HepG2 (cell line): ENCODE measurements around the gene SSTR5. TPM values are rescaled to one million over a fixed set of nuclear protein-coding genes. Genes with fewer than 3 reads are reported as not detected.

Experiments
- ATAC-seq: fragments of 200-7000 bp; cut with Tn5 transposase; 3 replicates; pipeline ENCODE4 v1.9.1; 2020; ENCODE audit warnings: mild to moderate bottlenecking, moderate library complexity
- BruUV-seq: library from RNA; stranded (reverse); fragments of 400-500 nt; replicated peaks from 2 replicates; lab custom pipeline; 2021; lab: Mats Ljungman, UMichigan
- CTCF ChIA-PET: fragments of 300-600 bp; formaldehyde crosslinking; extraction: SDS; loops from one replicate; lab custom pipeline; 2021; ENCODE audit warnings: low total read pairs, inconsistent platforms, low intra/inter-chr PET ratio; lab: Yijun Ruan, JAX
- POLR2A ChIA-PET: fragments of 350-600 bp; sonication (Branson Sonifier 250); formaldehyde crosslinking; loops from one replicate; lab custom pipeline; 2020; ENCODE audit warnings: antibody characterized with exemption, inconsistent platforms; lab: Yijun Ruan, JAX
- DNase-seq: peaks from one replicate; pipeline ENCODE4 v3.0.0-alpha.2; 2015; ENCODE audit warnings: low spot score
- FAIRE-seq: peaks from 3 replicates; lab custom pipeline; 2011; peaks lifted over from hg19 to GRCh38; lab: Jason Lieb, UNC
- H2AFZ ChIP-seq: one replicate; pipeline ENCODE4 v1.6.1; 2011; ENCODE audit warnings: low read length, inconsistent platforms
- H3K27ac ChIP-seq: fragments of 300-600 bp; 3 replicates; pipeline ENCODE4 v1.8.0; 2011; ENCODE audit warnings: mixed run types, mild to moderate bottlenecking, mixed read lengths, low read length, inconsistent platforms; ENCODE audit not compliant: insufficient read depth; ENCODE audit errors: extremely low read length
- H3K27me3 ChIP-seq, 2 experiments: fragments of 200-600 bp in 1 of 2; 2 replicates in 1 of 2; 3 replicates in 1 of 2; pipeline versions ENCODE4 v1.6.0 to v1.8.0; 2011; ENCODE audit warnings: low read length in 2 of 2, mild to moderate bottlenecking in 2 of 2, moderate library complexity in 2 of 2, inconsistent platforms in 1 of 2; ENCODE audit not compliant: insufficient read depth in 2 of 2, control insufficient read depth in 1 of 2
- H3K36me3 ChIP-seq, 2 experiments: fragments of 200-600 bp in 1 of 2; replicated peaks in 1 of 2; 2 replicates in 1 of 2; 3 replicates in 1 of 2; pipeline versions ENCODE4 v1.5.1 to v1.8.0; 2011; ENCODE audit warnings: low read length in 2 of 2, inconsistent platforms in 1 of 2; ENCODE audit not compliant: insufficient read depth in 2 of 2, control insufficient read depth in 1 of 2
- H3K4me1 ChIP-seq: 2 replicates; pipeline ENCODE4 v1.5.1; 2012; ENCODE audit warnings: low read length, inconsistent platforms; ENCODE audit not compliant: insufficient read depth
- H3K4me2 ChIP-seq: 2 replicates; pipeline ENCODE4 v1.6.0; 2011; ENCODE audit warnings: low read depth, low read length, inconsistent platforms
- H3K4me3 ChIP-seq, 3 experiments: fragments of 200-600 bp in 1 of 3; sonication (generic), shearing (Covaris generic) in 1 of 3; replicated peaks in 1 of 3; 2 replicates each; pipeline ENCODE4 v1.5.1; 2011 to 2016; ENCODE audit warnings: low read length in 3 of 3, inconsistent platforms in 2 of 3, low read depth in 2 of 3, mild to moderate bottlenecking in 2 of 3, control low read depth in 1 of 3, mixed read lengths in 1 of 3; ENCODE audit not compliant: insufficient read depth in 1 of 3
- H3K79me2 ChIP-seq: one replicate; pipeline ENCODE4 v1.6.1; 2011; ENCODE audit warnings: low read length, inconsistent platforms; ENCODE audit not compliant: insufficient read depth
- H3K9ac ChIP-seq: 2 replicates; pipeline ENCODE4 v1.6.0; 2011; ENCODE audit warnings: mild to moderate bottlenecking, low read depth, low read length, inconsistent platforms; ENCODE audit not compliant: insufficient read depth
- H3K9me3 ChIP-seq: 2 replicates; pipeline ENCODE4 v1.5.1; 2012; ENCODE audit warnings: mild to moderate bottlenecking, low read length
- H4K20me1 ChIP-seq: 2 replicates; pipeline ENCODE4 v1.6.0; 2011; ENCODE audit warnings: inconsistent platforms, mild to moderate bottlenecking, low read length, moderate library complexity; ENCODE audit not compliant: insufficient read depth
- ATF7-NPFF ChIP-seq: sonication (generic); formaldehyde crosslinking; IDR thresholded peaks from 2 replicates; pipeline ENCODE4 v1.8.1; 2023; ENCODE audit warnings: mild to moderate bottlenecking, low read depth, missing genetic modification reagents, moderate library complexity
- BCLAF1 ChIP-seq: fragments of 450-650 bp; IDR thresholded peaks from 2 replicates; pipeline ENCODE4 v1.6.1; 2017; ENCODE audit warnings: mild to moderate bottlenecking
- CC2D1A ChIP-seq: sonication (generic); formaldehyde crosslinking; IDR thresholded peaks from 2 replicates; pipeline ENCODE4 v1.8.1; 2023; ENCODE audit warnings: mild to moderate bottlenecking, missing genetic modification reagents
- ELF3 ChIP-seq: IDR thresholded peaks from 2 replicates; pipeline ENCODE4 v1.6.1; 2016; ENCODE audit warnings: missing genetic modification reagents, missing compliant biosample characterization
- FOSL2 ChIP-seq: sonication (generic); formaldehyde crosslinking; IDR thresholded peaks from 2 replicates; pipeline ENCODE4 v1.4.0; 2020; ENCODE audit warnings: missing genetic modification reagents
- GPN1 ChIP-seq: sonication (generic); formaldehyde crosslinking; IDR thresholded peaks from 2 replicates; pipeline ENCODE4 v1.5.1; 2020; ENCODE audit warnings: missing genetic modification reagents, borderline replicate concordance
- HDAC2 ChIP-seq: sonication (generic); formaldehyde crosslinking; IDR thresholded peaks from 2 replicates; pipeline ENCODE4 v1.4.0; 2020; ENCODE audit warnings: missing genetic modification reagents
- KDM2A ChIP-seq: sonication (generic); formaldehyde crosslinking; IDR thresholded peaks from 2 replicates; pipeline ENCODE4 v1.4.0; 2020; ENCODE audit warnings: low read depth, missing genetic modification reagents, borderline replicate concordance
- MTA3 ChIP-seq: sonication (generic); formaldehyde crosslinking; IDR thresholded peaks from 2 replicates; pipeline ENCODE4 v1.4.0; 2020; ENCODE audit warnings: missing genetic modification reagents
- PAXIP1 ChIP-seq: sonication (generic); formaldehyde crosslinking; conservative IDR thresholded peaks from 2 replicates; pipeline ENCODE4 v1.4.0; 2020; ENCODE audit warnings: mild to moderate bottlenecking, missing genetic modification reagents, moderate library complexity
- RELA ChIP-seq: sonication (generic); formaldehyde crosslinking; IDR thresholded peaks from 2 replicates; pipeline ENCODE4 v1.4.0; 2020; ENCODE audit warnings: missing genetic modification reagents
- SRY ChIP-seq: sonication (generic); formaldehyde crosslinking; IDR thresholded peaks from 2 replicates; pipeline ENCODE4 v1.8.0; 2022; ENCODE audit warnings: mild to moderate bottlenecking, missing genetic modification reagents
- THAP8 ChIP-seq: sonication (generic); formaldehyde crosslinking; IDR thresholded peaks from 2 replicates; pipeline ENCODE4 v1.5.1; 2020; ENCODE audit warnings: missing genetic modification reagents, mild to moderate bottlenecking, borderline replicate concordance
- ZNF20 ChIP-seq: sonication (generic); formaldehyde crosslinking; IDR thresholded peaks from 2 replicates; pipeline ENCODE4 v1.4.0; 2020; ENCODE audit warnings: mild to moderate bottlenecking, moderate library complexity, missing genetic modification reagents
- ZNF256 ChIP-seq: sonication (generic); formaldehyde crosslinking; conservative IDR thresholded peaks from 2 replicates; pipeline ENCODE4 v1.4.0; 2020; ENCODE audit warnings: missing genetic modification reagents
- ZNF367 ChIP-seq: sonication (generic); formaldehyde crosslinking; IDR thresholded peaks from 2 replicates; pipeline ENCODE4 v1.4.0; 2020; ENCODE audit warnings: missing genetic modification reagents, borderline replicate concordance
- ZNF44 ChIP-seq: sonication (generic); formaldehyde crosslinking; IDR thresholded peaks from 2 replicates; pipeline ENCODE4 v1.5.1; 2020; ENCODE audit warnings: mild to moderate bottlenecking, missing genetic modification reagents
- ZNF703 ChIP-seq: sonication (generic); formaldehyde crosslinking; IDR thresholded peaks from 2 replicates; pipeline ENCODE4 v1.5.1; 2020; ENCODE audit warnings: missing genetic modification reagents, mild to moderate bottlenecking, moderate library complexity, borderline replicate concordance
- ZNF780A ChIP-seq: sonication (generic); formaldehyde crosslinking; IDR thresholded peaks from 2 replicates; pipeline ENCODE4 v1.8.0; 2022; ENCODE audit warnings: mild to moderate bottlenecking, missing genetic modification reagents, moderate library complexity
- WGBS: methylation state at CpG from one replicate; pipeline ENCODE4 v1.1.6; 2017; ENCODE audit warnings: low lambda C conversion rate; 5-methylcytosine and 5-hydroxymethylcytosine counted together
- in situ Hi-C: cut with HindIII; loops from 2 replicates; pipeline ENCODE4 v1.10.0; 2017; ENCODE audit warnings: low pct_unique_long_range_greater_than_20kb; ENCODE audit not compliant: extremely low pct_ligation_motif_present
- intact Hi-C: fragments of 100-400 bp; cut with micrococcal nuclease; formaldehyde crosslinking; loops from one replicate; pipeline ENCODE4 v1.10.0; 2022; ENCODE audit not compliant: unreplicated experiment
- polyA plus RNA-seq, 8 experiments: library from polyadenylated mRNA; depleted of rRNA in 3 of 8; stranded (reverse) in 7 of 8; unstranded in 1 of 8; fragments of >200 nt; fragmentation: Illumina TruSeq in 4 of 8; extraction: Trizol in 4 of 8; gene quantifications; 2 replicates each; pipeline versions ENCODE4 v1.2.1 to v1.2.3, GENCODE V29; 2011 to 2016; ENCODE audit warnings: low read depth in 4 of 8, missing spikeins in 1 of 8, mixed read lengths in 1 of 8; ENCODE audit not compliant: insufficient read depth in 1 of 8
- total RNA-seq, 5 experiments: library from RNA; depleted of rRNA; stranded (reverse); fragments of >200 nt; fragmentation: Illumina TruSeq; extraction: Trizol; gene quantifications; 2 replicates each; pipeline ENCODE4 v1.2.3, GENCODE V29; 2016; ENCODE audit warnings: low read depth in 1 of 5

SSTR5 gene
- total and polyA plus RNA-seq, 2 of the 13 experiments (the other 11 are each of a cell fraction or from before 2014, with no cell fraction given) = 0.20 to 0.49 TPM

GRCh38 chr16:1084971-1085370 lies 12.4 kb downstream of the SSTR5 start:
- whole genome bisulfite sequencing = 78% methylated on average over 5 of the region's 6 CpGs
- in situ Hi-C loops (no loop called here), intact Hi-C loops (no loop called here)
- Histone ChIP-seq H4K20me1 (no peaks in the 10 kb centered on the region), H3K79me2 (no peaks in the 10 kb centered on the region), H3K4me3 (no peak overlapping the region), H3K9me3 (peaks cover 8% of the 10 kb centered on the region), H3K4me2 (no peak overlapping the region), H3K9ac (no peak overlapping the region), H3K27me3 (peaks cover 0 to 24% of the 10 kb centered on the region in 2 experiments; a peak in 1 of 5 replicates), H3K4me1 (peaks cover 73% of the 10 kb centered on the region), H3K27ac (no peak overlapping the region), H2AFZ (no peak overlapping the region), H3K36me3 (no peaks in the 10 kb centered on the region)
- ATAC-seq = no peak
- TF ChIP-seq ZNF20 (CRISPR knock-in tag) (no peak), THAP8 (CRISPR knock-in tag) (no peak), BCLAF1 (no peak), ATF7-NPFF (no peak), ZNF780A (no peak), PAXIP1 (no peak), CC2D1A (no peak), RELA (no peak), ZNF367 (CRISPR knock-in tag) (no peak), GPN1 (CRISPR knock-in tag) (no peak), SRY (CRISPR knock-in tag) (no peak), MTA3 (no peak), HDAC2 (no peak), ZNF703 (CRISPR knock-in tag) (no peak), FOSL2 (CRISPR knock-in tag) (no peak), KDM2A (CRISPR knock-in tag) (no peak), ZNF256 (CRISPR knock-in tag) (no peak), ELF3 (no peak), ZNF44 (CRISPR knock-in tag) (no peak)
- no TSS peak for BruUV-seq
- CTCF ChIA-PET = no interaction called here
- POLR2A ChIA-PET = no interaction called here
- FAIRE-seq = no peak
- no peak for DNase-seq
